Head of caudate nucleus (tissue), 42 donors: ENCODE measurements around the gene BTN2A1.
A peak's percentile ranks its signal among the peaks of the same experiment; 100 is the strongest.
"Not testable (repeated sequence)": the region's sequence is repeated elsewhere in the genome, so short reads cannot be mapped to it uniquely, and the experiment has no call there.

Experiments used
- DNase-seq, 42 donors: peaks; one replicate each; pipeline versions ENCODE4 v3.0.0 to v3.0.0-alpha.2; 2020 to 2021; ENCODE audit warnings: mixed read lengths in 7 of 42
- intact Hi-C: fragments of 100-400 bp; cut with DNase I; formaldehyde crosslinking; loops from one replicate; pipeline ENCODE4 v1.15.0; 2022

BTN2A1 gene

GRCh38 chr6:26461353-26461752 lies 3.6 kb downstream of the BTN2A1 start:
- intact Hi-C loops, DNase-seq: not testable (repeated sequence)

- DNase-seq = no peak
- intact Hi-C loops = no loop called here
These were observed 6.3 kb downstream of the BTN2A1 start for GRCh38 chr6:26464014-26464413.

GRCh38 chr6:26464416-26465131 lies 6.8 kb downstream of the BTN2A1 start:
- DNase-seq = no peak
- intact Hi-C loops = no loop called here

- no peak for DNase-seq
- intact Hi-C loops = no loop called here
These were observed 8.0 kb downstream of the BTN2A1 start for GRCh38 chr6:26465776-26466175.

GRCh38 chr6:26468829-26469228 lies 11.1 kb downstream of the BTN2A1 start:
- no peak for DNase-seq

GRCh38 chr6:26470643-26471042 lies 12.9 kb downstream of the BTN2A1 start:
- DNase-seq = no peak
- intact Hi-C loops = no loop called here

More at GRCh38 chr6:26468829-26469228, 11.1 kb downstream of the BTN2A1 start:
- intact Hi-C loops = no loop called here

- DNase-seq = no peak
- intact Hi-C loops = no loop called here
These were observed 14.2 kb downstream of the BTN2A1 start for GRCh38 chr6:26471970-26472369.

- intact Hi-C loops = no loop called here
- DNase-seq = no peak
These were observed 15.0 kb downstream of the BTN2A1 start for GRCh38 chr6:26472549-26473290.

GRCh38 chr6:26473429-26473757 lies 15.6 kb downstream of the BTN2A1 start:
- no peak for DNase-seq
- intact Hi-C loops = no loop called here

- intact Hi-C loops = no loop called here
- peak; percentile 47 to 90 (median 71) for DNase-seq
These were observed 16.1 kb downstream of the BTN2A1 start for GRCh38 chr6:26473758-26474438.

GRCh38 chr6:26474439-26474881 lies 16.7 kb downstream of the BTN2A1 start:
- intact Hi-C loops = no loop called here
- DNase-seq = peak in 2 of 42 donors; percentile 39 to 40

GRCh38 chr6:26475823-26476729 lies 18.3 kb downstream of the BTN2A1 start:
- intact Hi-C loops = no loop called here
- no peak for DNase-seq

- DNase-seq = peak in 1 of 42 donors; percentile 39
These were observed 19.1 kb downstream of the BTN2A1 start for GRCh38 chr6:26476896-26477295.

GRCh38 chr6:26477426-26477825 lies 19.7 kb downstream of the BTN2A1 start:
- no peak for DNase-seq
- intact Hi-C loops = no loop called here

More at GRCh38 chr6:26476896-26477295, 19.1 kb downstream of the BTN2A1 start:
- intact Hi-C loops = no loop called here

GRCh38 chr6:26478100-26478984 lies 20.6 kb downstream of the BTN2A1 start:
- no peak for DNase-seq
- intact Hi-C loops = no loop called here

- DNase-seq = no peak
- intact Hi-C loops = no loop called here
These were observed 21.2 kb downstream of the BTN2A1 start for GRCh38 chr6:26478985-26479278.

- intact Hi-C loops = no loop called here
- no peak for DNase-seq
These were observed 24.6 kb downstream of the BTN2A1 start for GRCh38 chr6:26482338-26482737.

- DNase-seq = no peak
- intact Hi-C loops = no loop called here
These were observed 26.0 kb downstream of the BTN2A1 start for GRCh38 chr6:26483727-26484126.
